PFSK-1 (cell line): ENCODE data around the gene CD300LB.

Source experiments
- POLR2AphosphoS5 ChIP-seq: IDR thresholded peaks from 2 replicates; pipeline ENCODE4 v1.6.1; 2012; ENCODE audit warnings: low read depth, mild to moderate bottlenecking, control low read depth, low read length, moderate library complexity
- SIN3A ChIP-seq: IDR thresholded peaks from 2 replicates; pipeline ENCODE4 v1.6.1; 2012; ENCODE audit warnings: mild to moderate bottlenecking, low read length, moderate library complexity, borderline replicate concordance; ENCODE audit not compliant: insufficient read depth
- TAF1 ChIP-seq: IDR thresholded peaks from 2 replicates; pipeline ENCODE4 v1.6.1; 2012; ENCODE audit warnings: low read length, control low read depth, borderline replicate concordance; ENCODE audit not compliant: insufficient read depth
- TF ChIP-seq, protein P1 (sequence below), 2 experiments: IDR thresholded peaks; 2 replicates each; pipeline versions ENCODE4 v1.6.1 to v1.8.0; 2011 to 2012; ENCODE audit warnings: low read depth in 2 of 2, low read length in 2 of 2, control low read depth in 1 of 2, inconsistent platforms in 1 of 2, mild to moderate bottlenecking in 1 of 2, moderate library complexity in 1 of 2; ENCODE audit not compliant: insufficient read depth in 1 of 2

DNA sequence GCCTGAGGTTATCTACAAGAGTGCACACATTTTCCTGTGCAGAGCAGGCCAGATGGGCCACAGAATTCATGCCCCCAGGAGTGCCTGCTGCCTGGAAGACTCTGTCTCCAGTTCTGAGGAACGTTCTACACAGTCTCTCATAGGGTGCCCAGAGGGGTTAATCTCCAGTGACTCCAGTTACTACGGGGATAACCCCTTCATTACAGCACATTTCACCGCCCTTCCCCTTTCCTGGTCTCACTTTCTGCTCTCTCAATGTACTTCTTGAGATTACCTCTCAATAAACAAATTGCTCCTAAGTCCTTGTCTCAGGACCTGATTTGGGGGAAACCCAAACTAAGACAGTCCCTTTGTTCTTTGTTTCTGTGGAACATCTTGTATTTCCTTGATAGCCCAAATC is 30.3 kb upstream of the CD300LB start:
- TF ChIP-seq, protein P1, sequence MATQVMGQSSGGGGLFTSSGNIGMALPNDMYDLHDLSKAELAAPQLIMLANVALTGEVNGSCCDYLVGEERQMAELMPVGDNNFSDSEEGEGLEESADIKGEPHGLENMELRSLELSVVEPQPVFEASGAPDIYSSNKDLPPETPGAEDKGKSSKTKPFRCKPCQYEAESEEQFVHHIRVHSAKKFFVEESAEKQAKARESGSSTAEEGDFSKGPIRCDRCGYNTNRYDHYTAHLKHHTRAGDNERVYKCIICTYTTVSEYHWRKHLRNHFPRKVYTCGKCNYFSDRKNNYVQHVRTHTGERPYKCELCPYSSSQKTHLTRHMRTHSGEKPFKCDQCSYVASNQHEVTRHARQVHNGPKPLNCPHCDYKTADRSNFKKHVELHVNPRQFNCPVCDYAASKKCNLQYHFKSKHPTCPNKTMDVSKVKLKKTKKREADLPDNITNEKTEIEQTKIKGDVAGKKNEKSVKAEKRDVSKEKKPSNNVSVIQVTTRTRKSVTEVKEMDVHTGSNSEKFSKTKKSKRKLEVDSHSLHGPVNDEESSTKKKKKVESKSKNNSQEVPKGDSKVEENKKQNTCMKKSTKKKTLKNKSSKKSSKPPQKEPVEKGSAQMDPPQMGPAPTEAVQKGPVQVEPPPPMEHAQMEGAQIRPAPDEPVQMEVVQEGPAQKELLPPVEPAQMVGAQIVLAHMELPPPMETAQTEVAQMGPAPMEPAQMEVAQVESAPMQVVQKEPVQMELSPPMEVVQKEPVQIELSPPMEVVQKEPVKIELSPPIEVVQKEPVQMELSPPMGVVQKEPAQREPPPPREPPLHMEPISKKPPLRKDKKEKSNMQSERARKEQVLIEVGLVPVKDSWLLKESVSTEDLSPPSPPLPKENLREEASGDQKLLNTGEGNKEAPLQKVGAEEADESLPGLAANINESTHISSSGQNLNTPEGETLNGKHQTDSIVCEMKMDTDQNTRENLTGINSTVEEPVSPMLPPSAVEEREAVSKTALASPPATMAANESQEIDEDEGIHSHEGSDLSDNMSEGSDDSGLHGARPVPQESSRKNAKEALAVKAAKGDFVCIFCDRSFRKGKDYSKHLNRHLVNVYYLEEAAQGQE (IDR thresholded peaks at IDR 0.05; ENCODE audit: insufficient read depth in 1 of 2, low read depth in 2 of 2, low read length in 2 of 2): no peak
- TF ChIP-seq POLR2AphosphoS5 (no peak), TAF1 (no peak), SIN3A (no peak)
